H1 (cell line): ENCODE data around the gene KCNMA1. TPM values are rescaled to one million over a fixed set of nuclear protein-coding genes. Genes with fewer than 3 reads are reported as not detected.

Experiments
- CTCF ChIA-PET: fragments of 300-600 bp; sonication (Branson Sonifier 250); formaldehyde crosslinking; loops from one replicate; lab custom pipeline; 2021; ENCODE audit not compliant: partially characterized antibody; lab: Charles Lee
- POLR2A ChIA-PET: fragments of 300-600 bp; sonication (Branson Sonifier 250); formaldehyde crosslinking; loops from one replicate; lab custom pipeline; 2021; ENCODE audit warnings: inconsistent platforms; ENCODE audit not compliant: partially characterized antibody; lab: Charles Lee
- DNase-seq, 2 experiments: peaks; one replicate each; pipeline versions ENCODE4 v3.0.0 to v3.0.0-alpha.2; 2010 to 2022; ENCODE audit warnings: low spot score in 2 of 2, low read depth in 1 of 2, mixed read lengths in 1 of 2
- FAIRE-seq: peaks from 2 replicates; lab custom pipeline; 2011; peaks lifted over from hg19 to GRCh38; lab: Jason Lieb, UNC
- H2AFZ ChIP-seq: 2 replicates; pipeline ENCODE4 v1.8.1; 2012; ENCODE audit warnings: low read length, inconsistent platforms
- H2AK5ac ChIP-seq: 2 replicates; pipeline ENCODE4 v1.6.1; 2013; ENCODE audit warnings: low read depth, low read length
- H2BK120ac ChIP-seq: replicated peaks from 2 replicates; pipeline ENCODE3; 2013; ENCODE audit warnings: low read depth, low read length, inconsistent platforms
- H2BK12ac ChIP-seq: 2 replicates; pipeline ENCODE4 v1.6.1; 2013; ENCODE audit warnings: low read depth, low read length
- H2BK15ac ChIP-seq: 2 replicates; pipeline ENCODE4 v1.6.1; 2013; ENCODE audit warnings: low read length
- H2BK20ac ChIP-seq: 2 replicates; pipeline ENCODE4 v1.6.1; 2013; ENCODE audit warnings: low read length
- H2BK5ac ChIP-seq: 2 replicates; pipeline ENCODE4 v1.6.1; 2013; ENCODE audit warnings: low read depth, low read length
- H3K14ac ChIP-seq: 2 replicates; pipeline ENCODE4 v1.6.1; 2013; ENCODE audit warnings: inconsistent platforms; ENCODE audit not compliant: insufficient read length
- H3K18ac ChIP-seq: 2 replicates; pipeline ENCODE4 v1.6.1; 2013; ENCODE audit warnings: low read length; ENCODE audit errors: extremely low read depth
- H3K23ac ChIP-seq: 2 replicates; pipeline ENCODE4 v1.6.1; 2013; ENCODE audit warnings: inconsistent platforms; ENCODE audit not compliant: insufficient read length
- H3K23me2 ChIP-seq: 2 replicates; pipeline ENCODE4 v1.6.1; 2013; ENCODE audit warnings: low read depth, low read length
- H3K27ac ChIP-seq: 2 replicates; pipeline ENCODE4 v1.6.1; 2011; ENCODE audit warnings: low read depth, low read length, inconsistent platforms
- H3K27me3 ChIP-seq, 4 experiments: replicated peaks in 1 of 4; 1 replicate in 1 of 4; 2 replicates in 3 of 4; pipeline versions ENCODE4 v1.6.1 to v1.8.1; 2011 to 2013; ENCODE audit warnings: low read length in 3 of 4, mild to moderate bottlenecking in 3 of 4, inconsistent platforms in 2 of 4, mixed read lengths in 2 of 4, moderate library complexity in 1 of 4; ENCODE audit not compliant: control insufficient read depth in 3 of 4, insufficient read depth in 3 of 4; ENCODE audit errors: extremely low read depth in 1 of 4
- H3K36me3 ChIP-seq, 4 experiments: 2 replicates each; pipeline versions ENCODE4 v1.6.1 to v1.8.1; 2011 to 2013; ENCODE audit warnings: mild to moderate bottlenecking in 4 of 4, low read length in 3 of 4, moderate library complexity in 2 of 4, control low read depth in 1 of 4, inconsistent platforms in 1 of 4; ENCODE audit not compliant: insufficient read depth in 4 of 4, control insufficient read depth in 2 of 4
- H3K4ac ChIP-seq: replicated peaks from 2 replicates; pipeline ENCODE3; 2013; ENCODE audit warnings: low read length, low read depth, mixed read lengths, inconsistent platforms; ENCODE audit not compliant: insufficient read length
- H3K4me1 ChIP-seq, 4 experiments: replicated peaks in 1 of 4; 1 replicate in 1 of 4; 2 replicates in 3 of 4; pipeline versions ENCODE4 v1.6.1 to v1.8.1; 2011 to 2013; ENCODE audit warnings: low read length in 3 of 4, inconsistent platforms in 2 of 4, mixed read lengths in 1 of 4; ENCODE audit not compliant: insufficient read depth in 4 of 4, control insufficient read depth in 3 of 4
- H3K4me2 ChIP-seq, 2 experiments: 2 replicates each; pipeline versions ENCODE4 v1.6.1 to v1.8.1; 2011 to 2013; ENCODE audit warnings: low read depth in 2 of 2, low read length in 2 of 2, control low read depth in 1 of 2, inconsistent platforms in 1 of 2, mild to moderate bottlenecking in 1 of 2; ENCODE audit not compliant: insufficient read depth in 1 of 2
- H3K4me3 ChIP-seq, 4 experiments: fragments of 200-600, 300-600 bp in 1 of 4; sonication (generic), shearing (Covaris generic), sonication (Bioruptor Twin) in 1 of 4; 2 replicates each; pipeline versions ENCODE4 v1.5.1 to v1.8.1; 2011 to 2016; ENCODE audit warnings: low read length in 4 of 4, low read depth in 3 of 4, control low read depth in 2 of 4, inconsistent platforms in 2 of 4, mild to moderate bottlenecking in 2 of 4, mixed read lengths in 1 of 4, moderate library complexity in 1 of 4; ENCODE audit not compliant: insufficient read depth in 2 of 4; ENCODE audit errors: extremely low read depth in 1 of 4
- H3K56ac ChIP-seq: replicated peaks from 2 replicates; pipeline ENCODE3; 2013; ENCODE audit warnings: low read depth, mild to moderate bottlenecking, mixed read lengths, low read length, inconsistent platforms; ENCODE audit not compliant: insufficient read length
- H3K79me1 ChIP-seq: 2 replicates; pipeline ENCODE4 v1.6.1; 2013; ENCODE audit warnings: low read depth, low read length, control low read depth
- H3K79me2 ChIP-seq, 2 experiments: 2 replicates each; pipeline versions ENCODE4 v1.6.1 to v1.8.1; 2012 to 2013; ENCODE audit warnings: low read length in 2 of 2, mild to moderate bottlenecking in 2 of 2, inconsistent platforms in 1 of 2; ENCODE audit not compliant: insufficient read depth in 2 of 2, control insufficient read depth in 1 of 2
- H3K9ac ChIP-seq, 4 experiments: replicated peaks in 1 of 4; 1 replicate in 1 of 4; 2 replicates in 3 of 4; pipeline versions ENCODE4 v1.6.1 to v1.8.1; 2011 to 2013; ENCODE audit warnings: low read depth in 3 of 4, low read length in 3 of 4, control low read depth in 2 of 4, mild to moderate bottlenecking in 2 of 4, moderate library complexity in 2 of 4, inconsistent platforms in 1 of 4; ENCODE audit errors: extremely low read depth in 1 of 4
- H3K9me3 ChIP-seq, 2 experiments: 2 replicates each; pipeline versions ENCODE4 v1.6.1 to v1.8.1; 2012 to 2013; ENCODE audit warnings: mild to moderate bottlenecking in 2 of 2, moderate library complexity in 2 of 2, control low read depth in 1 of 2, inconsistent platforms in 1 of 2, low read depth in 1 of 2, low read length in 1 of 2, mixed read lengths in 1 of 2; ENCODE audit not compliant: insufficient read depth in 2 of 2
- H4K20me1 ChIP-seq, 2 experiments: replicated peaks in 1 of 2; 2 replicates each; pipeline versions ENCODE3 to v1.8.1; 2011 to 2013; ENCODE audit warnings: inconsistent platforms in 2 of 2, low read length in 2 of 2, mild to moderate bottlenecking in 1 of 2; ENCODE audit not compliant: insufficient read depth in 2 of 2, control insufficient read depth in 1 of 2
- H4K5ac ChIP-seq: 2 replicates; pipeline ENCODE4 v1.6.1; 2013; ENCODE audit warnings: low read length, low read depth, mixed read lengths, inconsistent platforms; ENCODE audit not compliant: insufficient read length
- H4K8ac ChIP-seq: 2 replicates; pipeline ENCODE4 v1.8.0; 2013; ENCODE audit warnings: mild to moderate bottlenecking, moderate library complexity, low read length, inconsistent platforms; ENCODE audit not compliant: insufficient read depth; ENCODE audit errors: extremely low read depth
- H4K91ac ChIP-seq: replicated peaks from 2 replicates; pipeline ENCODE3; 2013; ENCODE audit warnings: low read length, mixed read lengths, inconsistent platforms; ENCODE audit not compliant: insufficient read length
- CBX5 ChIP-seq: fragments of 300-800, 300-1000 bp; sonication (generic); IDR thresholded peaks from 2 replicates; pipeline ENCODE4 v1.7.1; 2016; ENCODE audit warnings: antibody characterized with exemption, low read length, low read depth
- CBX8 ChIP-seq: fragments of 300-800, 300-1000 bp; sonication (generic); IDR thresholded peaks from 2 replicates; pipeline ENCODE4 v1.7.1; 2016; ENCODE audit warnings: low read depth, low read length, borderline replicate concordance
- CEBPB ChIP-seq: IDR thresholded peaks from 2 replicates; pipeline ENCODE4 v1.6.1; 2012; ENCODE audit warnings: low read depth, low read length
- HDAC6 ChIP-seq: IDR thresholded peaks from one replicate; pipeline ENCODE4 v1.7.1; 2012; ENCODE audit warnings: low read depth, mild to moderate bottlenecking, inconsistent platforms, low read length, moderate library complexity
- JUN ChIP-seq: IDR thresholded peaks from 2 replicates; pipeline ENCODE4 v1.6.1; 2011; ENCODE audit warnings: low read depth, mild to moderate bottlenecking, improper control_type of control experiment, low read length
- JUND ChIP-seq: IDR thresholded peaks from 2 replicates; pipeline ENCODE4 v1.6.1; 2011; ENCODE audit warnings: mild to moderate bottlenecking, improper control_type of control experiment, low read length
- PHF8 ChIP-seq: fragments of 200-600 bp; sonication (generic); conservative IDR thresholded peaks from 2 replicates; pipeline ENCODE4 v1.7.1; 2012; ENCODE audit warnings: low read depth, mild to moderate bottlenecking, inconsistent platforms, low read length, moderate library complexity
- POLR2AphosphoS5 ChIP-seq: IDR thresholded peaks from 2 replicates; pipeline ENCODE4 v1.6.1; 2011; ENCODE audit warnings: low read depth, low read length
- RBBP5 ChIP-seq: IDR thresholded peaks from 2 replicates; pipeline ENCODE4 v1.7.1; 2012; ENCODE audit warnings: low read depth, mild to moderate bottlenecking, inconsistent platforms, low read length, moderate library complexity, borderline replicate concordance
- RNF2 ChIP-seq: fragments of 200-900, 300-1000 bp; sonication (generic); IDR thresholded peaks from 2 replicates; pipeline ENCODE4 v1.7.1; 2016; ENCODE audit warnings: borderline replicate concordance, low read depth, mild to moderate bottlenecking, antibody characterized with exemption, low read length; ENCODE audit not compliant: poor library complexity, severe bottlenecking; ENCODE audit errors: missing control alignments
- RXRA ChIP-seq: IDR thresholded peaks from 2 replicates; pipeline ENCODE4 v1.6.1; 2011; ENCODE audit warnings: low read depth, mild to moderate bottlenecking, low read length, moderate library complexity; ENCODE audit not compliant: insufficient read depth
- TBP ChIP-seq: IDR thresholded peaks from 2 replicates; pipeline ENCODE4 v1.6.1; 2011; ENCODE audit warnings: low read depth, low read length, improper control_type of control experiment
- ZNF274 ChIP-seq: IDR thresholded peaks from 2 replicates; pipeline ENCODE4 v1.7.0; 2012; ENCODE audit warnings: low read length, borderline replicate concordance; ENCODE audit errors: extremely low read depth
- WGBS, 2 experiments: shearing (Covaris generic) in 1 of 2; methylation state at CpG; one replicate each; pipeline versions ENCODE4 v1.1.6 to v1.1.7; 2013 to 2015; ENCODE audit warnings: low lambda C conversion rate in 2 of 2, mixed read lengths in 2 of 2, inconsistent platforms in 1 of 2, low coverage in 1 of 2, missing lambda C conversion rate in 1 of 2; ENCODE audit not compliant: insufficient replicate concordance in 2 of 2, insufficient coverage in 1 of 2, insufficient read length in 1 of 2; ENCODE audit errors: extremely low coverage in 1 of 2, missing lambda C conversion rate in 1 of 2; 5-methylcytosine and 5-hydroxymethylcytosine counted together
- polyA plus RNA-seq, 7 experiments: library from polyadenylated mRNA; depleted of rRNA in 3 of 7; stranded (reverse) in 5 of 7; unstranded in 2 of 7; fragments of >200 nt in 5 of 7; fragments of 200-250 nt in 2 of 7; gene quantifications; 1 replicate in 5 of 7; 2 replicates in 1 of 7; 4 replicates in 1 of 7; pipeline versions ENCODE4 v1.2.1 to v1.2.3, GENCODE V29; 2011 to 2013; ENCODE audit warnings: missing spikeins in 2 of 7, mixed read lengths in 2 of 7
- total RNA-seq: library from RNA; stranded (reverse); fragmentation: NEBNext Ultra II Directional; extraction: Animal tissue kit (Norgen Biotek cat#: 25700); gene quantifications from 2 replicates; pipeline ENCODE4 v1.2.1, GENCODE V29; 2021
- TF ChIP-seq, protein P1 (sequence below): IDR thresholded peaks from 2 replicates; pipeline ENCODE4 v1.6.1; 2012; ENCODE audit warnings: inconsistent platforms

Gene KCNMA1
- total and polyA plus RNA-seq, 2 of the 8 experiments (the other 6 are each of a cell fraction or from before 2014, with no cell fraction given) = 10.2 to 11.1 TPM

GRCh38 chr10:76983624-76984023 is 654.0 kb downstream of the KCNMA1 start:
- Histone ChIP-seq H3K27me3 (no peaks in the 10 kb centered on the region), H4K8ac (no peak overlapping the region), H3K27ac (no peak overlapping the region), H4K5ac (no peak overlapping the region), H3K23ac (no peak overlapping the region), H2BK5ac (no peak overlapping the region), H2BK20ac (no peak overlapping the region), H4K20me1 (no peaks in the 10 kb centered on the region), H3K14ac (no peak overlapping the region), H2BK120ac (no peak overlapping the region), H3K56ac (no peak overlapping the region), H2AK5ac (no peak overlapping the region), H3K79me2 (no peaks in the 10 kb centered on the region), H3K9ac (no peak overlapping the region), H3K79me1 (no peaks in the 10 kb centered on the region), H3K23me2 (no peaks in the 10 kb centered on the region), H3K18ac (no peak overlapping the region), H2BK12ac (no peak overlapping the region), H3K4ac (no peak overlapping the region), H4K91ac (no peak overlapping the region), H2AFZ (no peak overlapping the region), H3K36me3 (no peaks in the 10 kb centered on the region), H3K4me1 (no peaks in the 10 kb centered on the region), H2BK15ac (no peak overlapping the region), H3K4me3 (no peak overlapping the region), H3K9me3 (no peaks in the 10 kb centered on the region), H3K4me2 (no peak overlapping the region)
- FAIRE-seq = no peak
- 84 to 100% methylated on average over 1 to 3 of the region's 3 CpGs for WGBS, 2 experiments
- no peak for DNase-seq
- ChIA-PET POLR2A (interaction anchor here (1.1 kb wide), 1 partner anchor 12 kb away, joined by 3 read pairs; no protein-coding TSS in a partner anchor), CTCF (interaction anchor here (0.6 to 2.4 kb wide), 15 partner anchors 8 to 1356 kb away, joined by 3 to 6 read pairs (median 4); no protein-coding TSS in a partner anchor)
- TF ChIP-seq POLR2AphosphoS5 (no peak), RXRA (no peak), CEBPB (no peak), CBX5 (no peak), PHF8 (no peak), ZNF274 (no peak), CBX8 (no peak), RNF2 (no peak), TBP (no peak), RBBP5 (no peak), JUND (no peak), HDAC6 (no peak), JUN (no peak)
- TF ChIP-seq, protein P1, sequence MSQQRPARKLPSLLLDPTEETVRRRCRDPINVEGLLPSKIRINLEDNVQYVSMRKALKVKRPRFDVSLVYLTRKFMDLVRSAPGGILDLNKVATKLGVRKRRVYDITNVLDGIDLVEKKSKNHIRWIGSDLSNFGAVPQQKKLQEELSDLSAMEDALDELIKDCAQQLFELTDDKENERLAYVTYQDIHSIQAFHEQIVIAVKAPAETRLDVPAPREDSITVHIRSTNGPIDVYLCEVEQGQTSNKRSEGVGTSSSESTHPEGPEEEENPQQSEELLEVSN = no peak
